Renal cortex interstitium (tissue), 15 donors: Measurements from ENCODE around the gene AMPD3. TPM values are rescaled to one million over a fixed set of nuclear protein-coding genes. Genes with fewer than 3 reads are reported as not detected.

Source experiments
- DNase-seq, 11 donors: peaks; one replicate each; pipeline ENCODE4 v3.0.0-alpha.2; 2013; ENCODE audit warnings: low read depth in 9 of 11, low spot score in 4 of 11; ENCODE audit errors: extremely low read depth in 1 of 11
- long read RNA-seq, 16 experiments: transcript quantifications; one replicate each; lab custom pipeline, GENCODE V29; 2026
- polyA plus RNA-seq, 3 donors: library from polyadenylated mRNA; unstranded; fragments of 120-200 nt; gene quantifications; one replicate each; pipeline ENCODE4 v1.2.1, GENCODE V29; 2013; ENCODE audit not compliant: insufficient read length in 3 of 3

The AMPD3 gene
- polyA plus RNA-seq, result 1 to 10 TPM; 5.0 to 7.2 (median 5.7) TPM
- long read RNA-seq, donor 1, result 0 reads
- long read RNA-seq, donor 2, result 0 reads
- long read RNA-seq, donor 3, result 0 reads
- long read RNA-seq, donor 4, partial matches to known transcripts, result 0 of 1 reads
- long read RNA-seq, donor 4, other reads (novel, unspliced or antisense), result 0 of 1 reads
- long read RNA-seq, donor 5, result 0 reads
- long read RNA-seq, donor 6, result 0 reads
- long read RNA-seq, donor 7, result 0 reads
- long read RNA-seq, donor 8, result 0 reads
- long read RNA-seq, donor 9, result 0 reads
- long read RNA-seq, donor 10, result 0 reads
- long read RNA-seq, donor 11, result 0 reads
- long read RNA-seq, donor 12, result 0 reads
- long read RNA-seq, donor 13, result 0 reads
- long read RNA-seq, donor 14, partial matches to known transcripts, result 0 of 1 reads
- long read RNA-seq, donor 14, other reads (novel, unspliced or antisense), result 0 of 1 reads
- long read RNA-seq, donor 15, result 0 reads
- long read RNA-seq, donor 16, partial matches to known transcripts, result 0 of 1 reads
- long read RNA-seq, donor 16, other reads (novel, unspliced or antisense), result 0 of 1 reads

DNA sequence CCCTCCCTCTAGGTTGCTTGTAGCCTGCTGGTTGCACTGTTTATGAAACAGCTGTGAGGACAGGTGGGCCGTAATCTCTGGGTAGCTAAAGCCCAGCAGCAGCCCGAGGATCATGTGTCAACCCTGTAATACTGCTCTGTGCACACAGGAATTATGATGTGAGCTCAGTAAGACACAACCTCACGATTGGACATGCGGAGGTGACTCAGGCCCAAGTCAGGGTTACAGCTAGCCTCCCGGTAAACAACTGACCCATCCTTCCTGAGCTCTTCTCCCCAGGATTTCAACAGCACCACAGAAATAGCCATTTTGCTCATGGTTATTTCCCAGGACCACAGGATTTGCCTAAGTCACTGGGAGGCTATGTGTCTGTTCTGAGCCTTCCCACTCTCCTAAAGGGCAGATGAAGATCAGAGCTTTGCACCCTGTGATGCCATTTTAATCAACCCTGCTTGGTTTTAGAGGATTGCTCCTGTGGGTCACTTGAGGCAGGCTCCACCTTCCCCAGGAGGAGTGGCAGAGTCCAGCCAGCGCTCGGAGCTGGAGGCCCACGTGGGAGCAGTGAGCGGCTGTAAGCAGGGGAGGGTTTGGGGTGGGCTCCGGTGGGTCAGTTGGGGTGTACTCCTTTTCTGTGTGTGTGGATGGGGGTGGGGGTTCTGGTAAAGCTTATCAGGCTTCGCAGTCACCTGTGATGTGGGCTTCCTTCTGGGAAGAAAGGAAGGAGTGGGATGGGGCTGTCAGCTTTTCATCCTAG is at the start of gene AMPD3:
AMPD3 (plus strand) TSS at position 387 of the 754 bp plus-strand sequence. CDS start 6,256 bp downstream, outside the sequence.
- DNase-seq, result peak in 2 of 11 donors; percentile 12 to 48

DNA sequence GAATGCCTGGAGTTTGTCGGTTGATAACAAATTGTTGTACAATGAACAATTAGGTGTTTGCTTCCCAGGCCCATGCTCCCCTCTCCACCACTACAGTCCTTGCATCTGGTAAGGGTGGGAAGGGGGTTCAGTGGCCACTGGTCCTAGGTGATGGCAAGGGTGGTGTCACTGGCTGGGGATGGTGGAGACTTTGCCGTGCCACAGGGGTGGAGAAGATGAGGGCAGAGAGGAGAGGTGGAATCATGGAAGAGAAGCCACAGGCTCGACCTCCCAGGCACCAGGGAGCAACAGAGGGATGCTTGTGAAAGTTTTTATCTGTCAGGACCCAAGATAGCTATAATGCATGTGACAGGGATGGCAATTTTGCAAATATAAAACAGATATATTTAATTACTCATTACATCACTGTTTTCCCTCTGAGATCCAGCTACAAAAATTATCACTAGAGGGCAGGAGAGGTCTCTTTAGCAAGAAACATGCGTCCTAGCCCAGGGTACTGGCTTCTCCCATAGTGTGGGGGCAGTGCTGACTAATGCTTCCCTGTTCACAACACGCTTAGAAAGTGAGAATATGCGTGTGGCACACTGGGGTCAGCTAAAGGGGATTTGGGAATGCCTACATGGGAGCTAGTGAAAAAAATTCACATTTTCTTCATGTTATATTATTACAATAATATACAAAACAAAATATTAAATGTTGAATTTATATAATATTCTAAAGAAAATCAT is 49.0 kb upstream of the AMPD3 start:
- DNase-seq, result peak in 10 of 11 donors; percentile 41 to 80 (median 68)

DNA sequence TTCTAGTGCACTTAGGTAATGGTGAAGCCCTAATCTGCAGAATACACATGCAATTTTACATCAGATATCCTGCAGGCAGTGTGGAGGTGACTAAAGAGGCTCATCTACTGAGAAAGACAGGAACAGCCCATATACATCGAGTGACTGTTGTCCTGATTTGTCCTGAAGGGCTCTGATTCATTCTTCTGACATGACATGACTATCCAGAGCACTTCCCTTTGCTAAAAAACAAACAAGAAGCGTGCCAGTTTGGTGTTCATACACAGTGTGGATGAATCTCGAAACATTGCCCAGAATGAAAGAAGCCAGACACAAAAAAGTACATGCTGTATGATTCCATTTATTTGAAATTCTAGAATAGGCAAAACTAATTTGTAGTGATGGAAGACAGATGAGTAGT is 48.0 kb upstream of the AMPD3 start:
- no peak for DNase-seq

DNA sequence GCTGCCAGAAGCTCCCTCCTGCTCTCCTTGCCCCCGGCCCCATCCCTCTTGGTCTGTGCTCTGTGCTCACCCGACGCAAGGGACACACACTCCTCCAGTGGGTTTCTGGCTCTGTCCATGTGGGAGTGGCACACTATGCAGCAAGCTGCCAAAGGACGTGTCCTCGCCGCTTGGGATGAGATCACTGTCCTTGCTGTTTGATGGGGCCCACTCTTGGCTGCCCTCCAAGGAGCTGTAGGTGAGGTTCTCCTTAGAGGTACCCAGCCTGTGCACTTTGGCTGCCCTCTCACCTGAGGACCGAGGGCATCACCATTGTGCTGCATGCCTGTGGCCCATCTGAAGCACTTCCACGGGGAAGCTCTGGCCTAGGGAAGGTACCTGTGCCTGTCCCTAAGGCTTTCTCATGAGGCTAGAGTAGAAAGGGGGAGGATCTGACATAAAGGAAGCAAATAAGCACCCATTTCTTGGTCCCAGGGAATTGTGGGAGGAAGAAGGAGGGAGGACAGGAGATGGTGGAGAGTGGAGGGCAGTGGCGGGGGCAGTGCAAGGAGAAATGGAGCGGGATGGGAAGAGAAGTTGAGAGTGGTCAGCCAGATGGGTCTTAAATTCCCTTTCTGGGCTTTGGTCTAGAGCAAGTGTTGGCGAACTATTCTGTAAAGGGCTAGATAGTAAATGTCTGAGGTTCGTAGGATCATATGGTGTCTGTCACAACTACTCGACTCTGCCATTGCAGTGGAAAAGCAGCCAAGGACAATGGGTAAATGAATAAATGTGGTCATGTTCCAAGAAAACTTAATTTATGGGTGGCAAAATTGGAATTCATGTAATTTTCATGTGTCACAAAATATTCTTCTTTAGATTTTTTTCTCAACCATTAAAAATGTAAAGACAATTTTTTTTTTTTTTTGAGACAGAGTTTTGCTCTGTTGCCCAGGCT is 47.0 kb upstream of the AMPD3 start:
- no peak for DNase-seq

DNA sequence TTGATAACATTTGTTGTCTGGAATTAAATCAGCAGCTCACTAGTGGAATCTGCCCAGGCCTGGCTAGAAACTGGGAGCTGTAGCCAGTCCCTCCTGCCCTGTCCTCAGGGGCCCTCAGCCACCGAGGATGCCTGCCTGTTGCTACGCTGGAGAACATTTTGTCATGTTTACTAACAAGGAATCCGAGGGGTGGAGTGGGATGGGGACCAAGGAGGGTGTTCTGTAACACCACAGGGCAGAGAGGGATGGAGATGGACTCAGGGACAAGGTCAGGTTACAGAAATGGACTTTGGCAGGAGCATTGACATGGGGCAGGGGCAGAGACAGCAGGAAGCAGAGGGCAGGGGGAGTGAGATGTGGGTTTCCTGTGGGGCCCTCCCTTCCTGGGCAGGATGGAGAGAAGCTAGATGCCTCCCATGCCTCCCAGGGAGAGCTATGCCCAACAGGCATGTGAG is 45.8 kb upstream of the AMPD3 start:
- no peak for DNase-seq

DNA sequence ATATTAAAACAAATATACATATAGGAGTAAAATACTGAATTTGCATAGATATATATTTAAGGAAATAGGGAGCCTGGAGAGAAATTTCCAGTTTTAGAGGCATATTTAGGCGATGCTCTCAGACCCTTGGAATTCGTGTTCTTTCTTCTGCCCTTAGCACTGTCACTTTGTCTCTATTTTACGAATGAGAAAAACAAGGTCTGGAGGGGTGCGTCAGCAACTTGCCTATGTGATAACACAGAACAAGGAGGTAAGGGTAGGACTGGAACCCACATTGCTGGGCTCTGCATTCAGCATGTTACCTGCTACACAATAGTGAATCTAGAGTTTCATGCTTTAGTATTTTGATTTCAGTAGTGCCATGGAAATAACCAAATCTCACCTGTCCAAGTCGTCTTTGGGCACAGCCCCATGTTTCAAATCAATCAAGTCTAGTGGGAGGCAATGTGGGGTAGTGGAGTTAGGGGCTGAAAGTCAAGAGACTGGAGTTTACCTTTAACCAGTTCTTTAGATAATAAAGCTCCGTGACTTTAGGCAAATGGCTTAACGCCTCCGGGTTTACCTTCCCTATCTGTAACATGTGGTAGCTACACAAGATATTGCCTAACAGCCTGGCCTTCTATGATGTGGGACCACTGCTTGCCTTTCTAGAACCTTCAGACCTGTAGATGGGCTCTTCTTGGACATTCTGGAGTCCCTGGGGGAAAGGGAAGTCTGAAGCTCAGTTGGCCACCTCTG is 44.8 kb upstream of the AMPD3 start:
- no peak for DNase-seq

DNA sequence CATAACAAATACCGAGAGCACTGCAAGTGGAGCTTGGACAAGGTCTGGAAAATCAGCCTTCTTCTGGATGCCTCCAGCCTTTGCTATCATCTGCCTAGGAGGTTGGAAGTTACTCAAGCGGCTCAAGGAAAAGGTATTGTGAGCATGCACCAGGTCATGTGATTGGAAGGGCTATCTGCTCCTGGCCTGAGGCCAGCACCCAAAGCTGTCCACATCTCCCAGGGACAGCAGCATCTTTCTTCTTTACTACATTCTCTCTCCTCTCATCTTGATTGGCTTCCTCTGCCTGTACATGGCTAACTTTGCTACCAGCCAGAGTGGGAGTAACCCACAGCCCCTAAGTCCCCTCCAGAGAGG is 44.2 kb upstream of the AMPD3 start:
- no peak for DNase-seq

DNA sequence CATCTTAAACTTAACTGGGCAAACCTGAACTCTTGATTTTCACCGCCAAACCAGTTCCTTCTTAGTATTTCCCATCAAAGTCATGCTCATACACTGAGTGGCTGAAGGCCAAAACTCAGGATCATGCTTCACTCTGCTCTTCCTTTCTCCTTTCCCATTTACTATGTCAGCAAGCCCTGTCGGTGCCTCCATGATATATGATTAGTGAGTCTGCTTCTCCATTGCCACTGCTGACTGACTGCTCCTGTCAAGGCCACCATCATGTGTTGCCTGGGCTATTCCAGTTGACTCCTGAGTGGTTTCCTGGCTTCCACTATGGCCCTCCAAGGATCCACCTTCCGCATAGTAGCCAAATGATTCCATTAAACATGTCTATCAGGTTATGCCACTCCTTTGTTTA is 42.8 kb upstream of the AMPD3 start:
- DNase-seq, result no peak

DNA sequence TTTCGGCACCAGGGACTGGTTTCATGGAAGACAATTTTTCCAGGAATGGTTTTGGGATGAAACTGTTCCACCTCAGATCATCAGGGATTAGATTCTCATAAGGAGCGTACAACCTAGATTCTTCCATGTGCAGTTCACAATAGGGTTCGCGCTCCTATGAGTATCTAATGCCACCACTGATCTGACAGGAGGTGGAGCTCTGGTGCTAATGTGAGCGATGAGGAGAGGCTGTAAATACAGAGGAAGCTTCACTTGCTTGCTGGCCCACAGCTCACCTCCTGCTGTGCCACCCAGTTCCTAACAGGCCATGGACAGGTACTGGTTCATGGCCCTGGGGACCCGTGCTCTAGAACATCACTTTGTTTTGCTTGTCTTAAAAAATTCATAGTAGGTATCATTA is 41.8 kb upstream of the AMPD3 start:
- DNase-seq, result no peak

- DNase-seq, result peak in 4 of 11 donors; percentile 16 to 27 (median 22)
Observed at GRCh38 chr11:10414181-10414580, 40.9 kb upstream of the AMPD3 start.

DNA sequence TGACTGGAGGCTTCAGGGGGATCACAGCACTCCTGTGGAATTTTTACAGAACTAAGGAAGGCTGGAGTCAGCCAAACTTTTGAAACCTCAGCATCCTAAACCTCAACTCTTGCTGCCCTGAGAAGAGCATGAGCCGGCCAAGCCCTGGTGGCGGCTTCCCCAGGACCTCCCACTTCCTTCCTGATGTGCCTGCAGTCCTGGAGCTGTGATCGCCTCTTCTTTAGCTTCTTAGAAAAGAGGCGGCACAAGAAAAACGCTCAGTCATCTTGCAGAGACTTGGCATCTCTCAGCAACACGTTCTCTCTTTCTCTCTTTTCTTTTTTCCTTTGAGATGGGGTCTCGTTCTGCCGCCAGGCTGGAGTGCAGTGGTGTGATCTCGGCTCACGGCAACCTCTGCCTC is 40.4 kb upstream of the AMPD3 start:
- DNase-seq, result peak in 1 of 11 donors; percentile 24

DNA sequence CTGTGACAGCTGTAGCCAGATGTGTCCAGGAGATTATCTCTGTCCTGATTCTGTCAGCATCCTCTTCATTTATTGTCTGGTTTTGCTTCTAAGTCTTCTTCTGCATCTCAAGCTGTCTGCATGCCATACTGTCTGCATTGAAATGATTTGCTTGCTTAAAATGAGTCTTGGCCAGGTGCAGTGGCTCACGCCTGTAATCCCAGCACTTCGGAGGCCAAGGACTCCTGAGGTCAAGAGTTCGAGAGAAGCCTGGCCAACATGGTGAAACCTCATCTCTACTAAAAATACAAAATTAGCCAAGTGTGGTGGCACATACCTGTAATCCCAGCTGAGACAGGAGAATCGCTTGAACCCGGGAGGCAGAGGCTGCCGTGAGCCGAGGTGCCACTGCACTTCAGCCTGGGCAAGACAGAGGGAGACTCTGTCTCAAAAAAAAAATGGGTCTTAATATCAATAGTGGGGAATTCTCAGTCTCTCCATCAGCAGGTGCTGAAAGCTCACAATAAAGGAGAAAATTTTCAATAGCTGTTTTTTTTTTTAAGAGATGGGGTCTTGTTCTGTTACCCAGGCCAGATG is 39.2 kb upstream of the AMPD3 start:
- no peak for DNase-seq

DNA sequence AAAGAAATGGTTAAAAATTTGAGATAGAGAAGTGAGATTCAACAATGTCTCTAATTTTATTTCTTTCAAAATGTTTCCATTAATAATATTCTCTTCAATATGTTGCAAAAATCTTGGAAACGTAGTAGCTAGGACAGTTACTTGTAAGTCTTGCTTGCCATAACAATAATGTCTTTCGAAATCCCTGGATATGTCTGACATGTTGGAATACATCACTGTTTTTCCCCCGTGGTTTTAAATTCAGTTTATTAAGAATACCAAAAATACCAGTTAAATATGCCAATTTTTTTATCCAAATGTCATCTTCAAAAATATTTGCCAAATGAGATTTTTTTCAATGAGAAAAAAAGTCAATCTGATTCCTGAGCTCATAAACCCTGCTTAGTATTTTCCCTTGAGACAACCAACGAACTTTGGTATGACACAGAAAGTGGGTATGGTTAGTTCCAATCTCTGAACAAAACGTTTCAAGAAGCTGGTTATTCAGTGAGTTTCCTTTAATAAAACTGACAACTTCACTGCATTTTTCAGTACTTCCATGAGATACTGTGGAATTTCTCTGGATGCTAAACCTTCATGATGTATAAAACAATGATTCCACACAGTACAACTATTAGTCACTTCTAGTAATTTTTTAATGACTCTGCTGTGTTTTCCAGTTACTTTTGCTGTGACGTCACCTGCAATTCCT is 36.7 kb upstream of the AMPD3 start:
- no peak for DNase-seq

GRCh38 chr11:10418950-10419310 is 36.1 kb upstream of the AMPD3 start:
- DNase-seq, result no peak

DNA sequence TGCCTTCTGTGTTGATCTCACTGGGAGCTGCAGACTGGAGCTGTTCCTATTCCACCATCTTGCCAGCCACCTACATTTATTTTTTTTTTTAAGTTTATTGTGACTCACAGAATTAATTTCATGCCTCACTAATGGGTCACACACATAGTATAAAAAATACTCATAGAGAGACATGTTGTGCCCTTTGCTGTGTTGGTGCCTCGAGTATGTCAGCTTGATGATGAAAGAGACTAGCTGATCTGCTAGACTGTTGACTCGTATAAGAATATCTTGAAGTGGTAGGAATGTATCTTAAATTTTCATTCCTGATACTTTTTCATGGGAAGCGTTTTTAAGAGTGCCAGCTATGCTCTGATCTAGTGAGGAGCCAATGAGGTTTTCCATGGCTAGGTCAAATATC is 28.6 kb upstream of the AMPD3 start:
- DNase-seq, result no peak

DNA sequence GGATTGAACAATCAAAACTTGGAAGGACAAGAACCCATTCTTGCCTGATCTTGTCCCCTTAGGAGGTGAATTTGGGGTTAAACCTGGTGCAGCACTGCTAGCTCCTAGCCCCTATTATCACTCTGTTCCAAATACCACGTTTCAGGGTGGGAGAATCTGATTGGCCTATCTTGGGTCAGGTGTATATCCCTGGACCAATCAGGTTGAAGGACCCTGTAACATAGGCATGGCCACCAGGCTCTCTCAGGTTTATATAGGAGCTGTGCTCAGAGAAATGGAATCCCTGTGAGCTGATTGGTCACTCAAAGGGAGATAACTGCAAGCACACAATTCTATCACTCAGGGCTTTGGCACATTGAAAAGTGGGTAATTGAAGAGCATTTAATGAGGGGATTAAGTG is 26.6 kb upstream of the AMPD3 start:
- DNase-seq, result no peak

DNA sequence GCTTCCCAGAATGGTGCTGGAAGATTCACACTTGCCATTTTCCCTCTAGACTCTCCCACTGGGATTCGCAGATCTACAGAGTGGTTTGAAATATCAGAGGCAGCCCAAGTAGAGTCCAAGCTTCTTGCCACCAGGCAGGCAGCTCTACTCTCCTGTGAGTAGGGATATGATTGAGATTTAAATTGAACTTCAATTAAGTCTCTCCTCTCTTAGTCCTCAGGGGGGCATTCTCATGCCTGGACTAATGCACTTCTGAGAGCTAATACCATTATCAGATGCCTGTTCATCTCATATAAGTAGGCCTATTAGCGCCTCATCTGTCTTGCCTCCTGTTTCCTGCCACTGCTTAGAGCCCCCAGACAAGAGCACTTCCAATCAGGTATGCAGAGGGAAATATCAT is 25.5 kb upstream of the AMPD3 start:
- no peak for DNase-seq
